RPMI8226 (cell line): ENCODE data around the gene SP2.

ENCODE experiments used
- DNase-seq: peaks from one replicate; pipeline ENCODE4 v3.0.0-alpha.2; 2015

The SP2 gene

GRCh38 chr17:47953909-47954308, 57.9 kb downstream of the SP2 start:
- DNase-seq = no peak

- DNase-seq = no peak
Observed at GRCh38 chr17:47955497-47956461, 59.7 kb downstream of the SP2 start.

GRCh38 chr17:47956791-47957590, 61.0 kb downstream of the SP2 start:
- DNase-seq = peak; percentile 38

- peak; percentile 64 for DNase-seq
Observed at GRCh38 chr17:47957591-47958490, 61.8 kb downstream of the SP2 start, which contains the start of gene PRR15L. TSS of gene PRR15L (minus strand) at chr17:47957883. CDS start at chr17:47953234, 4,649 bp downstream.

GRCh38 chr17:47959825-47960655, 64.0 kb downstream of the SP2 start:
- no peak for DNase-seq

GRCh38 chr17:47961406-47961805, 65.4 kb downstream of the SP2 start:
- DNase-seq = peak; percentile 41

- no peak for DNase-seq
Observed at GRCh38 chr17:47962901-47963300, 66.9 kb downstream of the SP2 start.

GRCh38 chr17:47964856-47965255, 68.8 kb downstream of the SP2 start:
- no peak for DNase-seq

- no peak for DNase-seq
Observed at GRCh38 chr17:47966079-47966519, 70.1 kb downstream of the SP2 start.

GRCh38 chr17:47967607-47968252, 71.7 kb downstream of the SP2 start:
- DNase-seq = no peak

- no peak for DNase-seq
Observed at GRCh38 chr17:47968836-47969235, 72.8 kb downstream of the SP2 start.

- no peak for DNase-seq
Observed at GRCh38 chr17:47969930-47970724, 74.1 kb downstream of the SP2 start.

- peak; percentile 100 for DNase-seq
Observed at GRCh38 chr17:47970725-47971499, 74.9 kb downstream of the SP2 start, which contains the start of gene CDK5RAP3. TSS of gene CDK5RAP3 (plus strand) at chr17:47971113. CDS start at chr17:47971147, 34 bp downstream.

- DNase-seq = no peak
Observed at GRCh38 chr17:47973541-47973940, 77.5 kb downstream of the SP2 start.

GRCh38 chr17:47975189-47975822, 79.3 kb downstream of the SP2 start:
- no peak for DNase-seq

- DNase-seq = no peak
Observed at GRCh38 chr17:47975823-47976205, 79.8 kb downstream of the SP2 start.

- DNase-seq = peak; percentile 47
Observed at GRCh38 chr17:47978324-47978723, 82.3 kb downstream of the SP2 start.
